ENCODE data around the gene RAB11FIP4. TPM values are rescaled to one million over a fixed set of nuclear protein-coding genes. Genes with fewer than 3 reads are reported as not detected.

The RAB11FIP4 gene
- total RNA-seq, 1 experiment from 2014 or later: 15.1 TPM

DNA sequence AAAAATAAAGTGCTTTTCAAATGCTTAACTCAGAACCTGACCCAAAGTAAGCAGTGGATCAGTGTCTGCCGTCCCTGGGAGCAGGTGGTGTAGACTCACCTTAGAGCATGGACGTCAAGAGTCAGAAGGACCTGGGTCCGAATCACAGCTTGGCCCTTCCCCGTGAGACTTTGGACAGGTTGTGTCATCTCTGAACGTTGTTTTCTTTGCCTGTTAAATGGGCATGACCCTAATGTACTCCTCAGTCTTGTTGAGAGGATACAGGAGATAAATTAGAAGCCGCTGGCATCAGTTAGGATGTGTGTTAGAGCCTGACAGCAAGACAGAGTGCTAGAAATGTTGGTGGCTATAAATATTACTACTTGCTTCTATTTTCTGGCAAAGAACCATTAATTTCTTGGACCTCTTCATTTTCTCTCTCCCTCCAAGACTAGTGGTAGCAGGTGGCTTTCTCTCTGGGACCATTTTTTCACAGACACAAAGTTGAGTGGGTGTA lies 68.8 kb downstream of the RAB11FIP4 start:
- BruUV-seq (replicated peaks): no TSS peak
- POLR2A ChIA-PET: no interaction called here
- H3K4me3 ChIP-seq (replicated peaks in 1 of 2; ENCODE audit: low read depth in 1 of 2, low read length in 2 of 2): no peak overlapping the region
- no peaks in the 10 kb centered on the region for H3K9me3 ChIP-seq (ENCODE audit: control insufficient read depth in 1 of 2, insufficient read depth in 1 of 2, low read depth in 1 of 2, low read length in 2 of 2)
- no peak overlapping the region for H2AFZ ChIP-seq (ENCODE audit: low read depth, low read length, poor library complexity, severe bottlenecking)
- H3K27me3 ChIP-seq (ENCODE audit: insufficient read depth, low read length): no peaks in the 10 kb centered on the region
- H3K27ac ChIP-seq (ENCODE audit: low read depth, low read length): no peak overlapping the region
- CTCF ChIA-PET: no interaction called here
- DNase-seq (ENCODE audit: low read depth, low spot score) (no peak), ATAC-seq (no peak)
- RAD21 ChIA-PET (ENCODE audit: low non-redundant PET in 1 of 2, low total read pairs in 2 of 2, uncharacterized antibody in 2 of 2, unreplicated experiment in 2 of 2): no interaction called here
- no peaks in the 10 kb centered on the region for H3K36me3 ChIP-seq (ENCODE audit: control insufficient read depth in 1 of 2, insufficient read depth in 2 of 2, low read length in 2 of 2)
- H3K4me2 ChIP-seq (ENCODE audit: low read length): no peak overlapping the region
- TF ChIP-seq RAD21 (IDR thresholded peaks at IDR 0.05; ENCODE audit: low read depth): no peak
- TF ChIP-seq CBX3 (IDR thresholded peaks at IDR 0.05; ENCODE audit: low read depth): no peak
- no peak for TF ChIP-seq SRF (IDR thresholded peaks at IDR 0.05; ENCODE audit: low read depth)
- TF ChIP-seq POLR2A (IDR thresholded peaks at IDR 0.05; ENCODE audit: borderline replicate concordance, extremely low read depth, insufficient read depth, insufficient read length): no peak
- TF ChIP-seq, protein P1, sequence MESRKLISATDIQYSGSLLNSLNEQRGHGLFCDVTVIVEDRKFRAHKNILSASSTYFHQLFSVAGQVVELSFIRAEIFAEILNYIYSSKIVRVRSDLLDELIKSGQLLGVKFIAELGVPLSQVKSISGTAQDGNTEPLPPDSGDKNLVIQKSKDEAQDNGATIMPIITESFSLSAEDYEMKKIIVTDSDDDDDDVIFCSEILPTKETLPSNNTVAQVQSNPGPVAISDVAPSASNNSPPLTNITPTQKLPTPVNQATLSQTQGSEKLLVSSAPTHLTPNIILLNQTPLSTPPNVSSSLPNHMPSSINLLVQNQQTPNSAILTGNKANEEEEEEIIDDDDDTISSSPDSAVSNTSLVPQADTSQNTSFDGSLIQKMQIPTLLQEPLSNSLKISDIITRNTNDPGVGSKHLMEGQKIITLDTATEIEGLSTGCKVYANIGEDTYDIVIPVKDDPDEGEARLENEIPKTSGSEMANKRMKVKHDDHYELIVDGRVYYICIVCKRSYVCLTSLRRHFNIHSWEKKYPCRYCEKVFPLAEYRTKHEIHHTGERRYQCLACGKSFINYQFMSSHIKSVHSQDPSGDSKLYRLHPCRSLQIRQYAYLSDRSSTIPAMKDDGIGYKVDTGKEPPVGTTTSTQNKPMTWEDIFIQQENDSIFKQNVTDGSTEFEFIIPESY (IDR thresholded peaks at IDR 0.05; ENCODE audit: extremely low read depth, insufficient replicate concordance, low read length): no peak
- TF ChIP-seq, protein P2, sequence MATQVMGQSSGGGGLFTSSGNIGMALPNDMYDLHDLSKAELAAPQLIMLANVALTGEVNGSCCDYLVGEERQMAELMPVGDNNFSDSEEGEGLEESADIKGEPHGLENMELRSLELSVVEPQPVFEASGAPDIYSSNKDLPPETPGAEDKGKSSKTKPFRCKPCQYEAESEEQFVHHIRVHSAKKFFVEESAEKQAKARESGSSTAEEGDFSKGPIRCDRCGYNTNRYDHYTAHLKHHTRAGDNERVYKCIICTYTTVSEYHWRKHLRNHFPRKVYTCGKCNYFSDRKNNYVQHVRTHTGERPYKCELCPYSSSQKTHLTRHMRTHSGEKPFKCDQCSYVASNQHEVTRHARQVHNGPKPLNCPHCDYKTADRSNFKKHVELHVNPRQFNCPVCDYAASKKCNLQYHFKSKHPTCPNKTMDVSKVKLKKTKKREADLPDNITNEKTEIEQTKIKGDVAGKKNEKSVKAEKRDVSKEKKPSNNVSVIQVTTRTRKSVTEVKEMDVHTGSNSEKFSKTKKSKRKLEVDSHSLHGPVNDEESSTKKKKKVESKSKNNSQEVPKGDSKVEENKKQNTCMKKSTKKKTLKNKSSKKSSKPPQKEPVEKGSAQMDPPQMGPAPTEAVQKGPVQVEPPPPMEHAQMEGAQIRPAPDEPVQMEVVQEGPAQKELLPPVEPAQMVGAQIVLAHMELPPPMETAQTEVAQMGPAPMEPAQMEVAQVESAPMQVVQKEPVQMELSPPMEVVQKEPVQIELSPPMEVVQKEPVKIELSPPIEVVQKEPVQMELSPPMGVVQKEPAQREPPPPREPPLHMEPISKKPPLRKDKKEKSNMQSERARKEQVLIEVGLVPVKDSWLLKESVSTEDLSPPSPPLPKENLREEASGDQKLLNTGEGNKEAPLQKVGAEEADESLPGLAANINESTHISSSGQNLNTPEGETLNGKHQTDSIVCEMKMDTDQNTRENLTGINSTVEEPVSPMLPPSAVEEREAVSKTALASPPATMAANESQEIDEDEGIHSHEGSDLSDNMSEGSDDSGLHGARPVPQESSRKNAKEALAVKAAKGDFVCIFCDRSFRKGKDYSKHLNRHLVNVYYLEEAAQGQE (IDR thresholded peaks at IDR 0.05; ENCODE audit: low read depth): no peak
- TF ChIP-seq, protein P3, sequence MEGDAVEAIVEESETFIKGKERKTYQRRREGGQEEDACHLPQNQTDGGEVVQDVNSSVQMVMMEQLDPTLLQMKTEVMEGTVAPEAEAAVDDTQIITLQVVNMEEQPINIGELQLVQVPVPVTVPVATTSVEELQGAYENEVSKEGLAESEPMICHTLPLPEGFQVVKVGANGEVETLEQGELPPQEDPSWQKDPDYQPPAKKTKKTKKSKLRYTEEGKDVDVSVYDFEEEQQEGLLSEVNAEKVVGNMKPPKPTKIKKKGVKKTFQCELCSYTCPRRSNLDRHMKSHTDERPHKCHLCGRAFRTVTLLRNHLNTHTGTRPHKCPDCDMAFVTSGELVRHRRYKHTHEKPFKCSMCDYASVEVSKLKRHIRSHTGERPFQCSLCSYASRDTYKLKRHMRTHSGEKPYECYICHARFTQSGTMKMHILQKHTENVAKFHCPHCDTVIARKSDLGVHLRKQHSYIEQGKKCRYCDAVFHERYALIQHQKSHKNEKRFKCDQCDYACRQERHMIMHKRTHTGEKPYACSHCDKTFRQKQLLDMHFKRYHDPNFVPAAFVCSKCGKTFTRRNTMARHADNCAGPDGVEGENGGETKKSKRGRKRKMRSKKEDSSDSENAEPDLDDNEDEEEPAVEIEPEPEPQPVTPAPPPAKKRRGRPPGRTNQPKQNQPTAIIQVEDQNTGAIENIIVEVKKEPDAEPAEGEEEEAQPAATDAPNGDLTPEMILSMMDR (IDR thresholded peaks at IDR 0.05 in 2 of 3, conservative IDR thresholded peaks at IDR 0.05 in 1 of 3; ENCODE audit: borderline replicate concordance in 1 of 3, insufficient read depth in 1 of 3, low read depth in 2 of 3, low read length in 2 of 3): no peak
- no peak for TF ChIP-seq EZH2 (IDR thresholded peaks at IDR 0.05)
- TF ChIP-seq JUND (IDR thresholded peaks at IDR 0.05): no peak
- TF ChIP-seq MAX (IDR thresholded peaks at IDR 0.05): no peak
- no peak for TF ChIP-seq TCF7L2 (IDR thresholded peaks at IDR 0.05; ENCODE audit: borderline replicate concordance, extremely low read depth, insufficient read depth, insufficient read length)
- TF ChIP-seq ZFX (IDR thresholded peaks at IDR 0.05): no peak
- no peaks in the 10 kb centered on the region for H3K9me2 ChIP-seq (ENCODE audit: insufficient read depth)
- no peaks in the 10 kb centered on the region for H3K79me2 ChIP-seq (ENCODE audit: insufficient read depth, low read length)
- intact Hi-C loops (cut with micrococcal nuclease): no loop called here
- no peaks in the 10 kb centered on the region for H4K20me1 ChIP-seq (ENCODE audit: insufficient read depth)
- H3K4me1 ChIP-seq (ENCODE audit: control insufficient read depth in 1 of 2, insufficient read depth in 2 of 2, low read length in 2 of 2): no peaks in the 10 kb centered on the region
- no peak overlapping the region for H3K9ac ChIP-seq (ENCODE audit: low read length)

Data from HCT116 (cell line).